A549 (cell line): Measurements from ENCODE around the gene SH3RF3.

Source experiments
- BHLHE40 ChIP-seq: IDR thresholded peaks from 2 replicates; pipeline ENCODE4 v1.6.1; 2012; ENCODE audit warnings: low read depth, low read length, inconsistent platforms
- CEBPB ChIP-seq, 2 experiments: fragments of >200 bp in 1 of 2; sonication (Bioruptor Twin) in 1 of 2; formaldehyde crosslinking in 1 of 2; IDR thresholded peaks; 2 replicates each; pipeline ENCODE4 v1.6.1; 2012 to 2016
- CTCF ChIP-seq: fragments of >200 bp; sonication (Bioruptor Twin); formaldehyde crosslinking; IDR thresholded peaks from 3 replicates; pipeline ENCODE4 v1.5.1; 2016
- E2F6 ChIP-seq: IDR thresholded peaks from 2 replicates; pipeline ENCODE4 v1.6.1; 2012; ENCODE audit warnings: low read depth, borderline replicate concordance
- HDAC2 ChIP-seq: fragments of 200-600 bp; sonication (generic); IDR thresholded peaks from 2 replicates; pipeline ENCODE4 v1.6.1; 2016
- MYC ChIP-seq: IDR thresholded peaks from 2 replicates; pipeline ENCODE4 v1.6.1; 2012; ENCODE audit warnings: mild to moderate bottlenecking, inconsistent platforms, low read length, improper control_type of control experiment, borderline replicate concordance
- PHF8 ChIP-seq: fragments of 200-600 bp; sonication (generic); IDR thresholded peaks from 2 replicates; pipeline ENCODE4 v1.6.1; 2016; ENCODE audit warnings: low read depth, mild to moderate bottlenecking, antibody characterized with exemption, moderate library complexity, borderline replicate concordance
- RAD21 ChIP-seq, 2 experiments: fragments of >200 bp in 1 of 2; sonication (Bioruptor Twin) in 1 of 2; formaldehyde crosslinking in 1 of 2; IDR thresholded peaks in 1 of 2; conservative IDR thresholded peaks in 1 of 2; 2 replicates in 1 of 2; 3 replicates in 1 of 2; pipeline ENCODE4 v1.6.1; 2012 to 2018; ENCODE audit warnings: inconsistent platforms in 1 of 2
- RFX5 ChIP-seq: fragments of 450-650 bp; IDR thresholded peaks from 2 replicates; pipeline ENCODE4 v1.7.1; 2014; ENCODE audit warnings: antibody characterized with exemption, mild to moderate bottlenecking, moderate library complexity
- RNF2 ChIP-seq: fragments of 200-600 bp; sonication (generic); IDR thresholded peaks from 2 replicates; pipeline ENCODE4 v1.6.1; 2016; ENCODE audit warnings: low read depth, mild to moderate bottlenecking, antibody characterized with exemption, moderate library complexity, borderline replicate concordance

GRCh38 chr2:109259671-109260070 is 130.7 kb downstream of the SH3RF3 start:
- TF ChIP-seq RFX5: no peak
- no peak for TF ChIP-seq E2F6
- TF ChIP-seq CTCF: no peak
- no peak for TF ChIP-seq CEBPB (IDR thresholded peaks at IDR 0.05)
- no peak for TF ChIP-seq RNF2
- no peak for TF ChIP-seq RAD21 (conservative IDR thresholded peaks at IDR 0.05 in 1 of 2, IDR thresholded peaks at IDR 0.05 in 1 of 2)
- no peak for TF ChIP-seq BHLHE40
- TF ChIP-seq HDAC2: no peak
- TF ChIP-seq MYC: no peak
- no peak for TF ChIP-seq PHF8
